Neuron (in vitro differentiated cells): Measurements from ENCODE around the gene LAMTOR2.

Source experiments
- H2AFZ ChIP-seq: one replicate; pipeline ENCODE4 v1.6.1; 2013; ENCODE audit warnings: low read depth, mild to moderate bottlenecking, inconsistent platforms, low read length, moderate library complexity
- H3K27me3 ChIP-seq: one replicate; pipeline ENCODE4 v1.6.1; 2013; ENCODE audit warnings: low read length; ENCODE audit not compliant: insufficient read depth
- H3K36me3 ChIP-seq: one replicate; pipeline ENCODE4 v1.6.1; 2013; ENCODE audit warnings: low read length; ENCODE audit not compliant: insufficient read depth
- H3K4me1 ChIP-seq: one replicate; pipeline ENCODE4 v1.6.1; 2013; ENCODE audit warnings: low read length; ENCODE audit not compliant: insufficient read depth
- H3K4me3 ChIP-seq: 2 replicates; pipeline ENCODE4 v1.5.1; 2013; ENCODE audit warnings: mild to moderate bottlenecking, low read length, moderate library complexity
- H3K9me3 ChIP-seq: one replicate; pipeline ENCODE4 v1.6.1; 2013; ENCODE audit warnings: low read length

Gene LAMTOR2

DNA sequence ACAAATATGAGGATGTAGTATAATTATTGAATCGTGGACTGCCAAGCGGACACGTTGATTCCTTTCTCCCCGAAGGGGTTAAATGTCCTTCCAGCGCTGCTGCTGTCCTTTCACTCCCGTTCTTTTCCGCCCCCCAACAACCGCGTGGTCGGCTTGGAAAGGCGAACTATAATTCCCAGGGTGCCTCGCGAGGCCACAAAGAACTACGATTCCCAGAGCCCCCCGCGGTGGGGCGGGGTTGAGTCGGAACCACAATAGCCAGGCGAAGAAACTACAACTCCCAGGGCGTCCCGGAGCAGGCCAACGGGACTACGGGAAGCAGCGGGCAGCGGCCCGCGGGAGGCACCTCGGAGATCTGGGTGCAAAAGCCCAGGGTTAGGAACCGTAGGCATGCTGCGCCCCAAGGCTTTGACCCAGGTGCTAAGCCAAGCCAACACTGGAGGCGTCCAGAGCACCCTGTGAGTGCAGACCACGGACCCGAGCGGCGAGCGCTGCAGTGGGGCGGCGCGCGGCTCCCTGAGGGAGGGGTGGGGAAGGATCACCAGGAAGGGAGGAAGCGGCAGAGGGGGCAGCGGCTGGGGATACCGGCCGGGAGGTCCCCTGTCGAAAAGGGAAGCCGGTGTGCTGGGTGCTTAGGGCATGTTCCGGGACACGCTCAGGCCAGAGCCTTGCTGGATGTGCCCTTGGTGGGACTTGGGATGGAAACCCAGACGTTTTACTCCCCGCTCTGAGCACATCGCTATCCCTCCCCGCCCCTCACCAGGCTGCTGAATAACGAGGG is at the start of gene LAMTOR2:
LAMTOR2 (plus strand) TSS at position 283 of the 781 bp plus-strand sequence; CDS start at position 391, 108 bp downstream.
- H2AFZ ChIP-seq = peak within 1 kb of the TSS; percentile 78
- H3K9me3 ChIP-seq = no peaks in the 10 kb centered on the region
- peaks cover 22% of the 10 kb centered on the region for H3K36me3 ChIP-seq
- H3K27me3 ChIP-seq = no peaks in the 10 kb centered on the region
- peaks cover 10% of the 10 kb centered on the region for H3K4me1 ChIP-seq
- H3K4me3 ChIP-seq = peak within 1 kb of the TSS; percentile 78

DNA sequence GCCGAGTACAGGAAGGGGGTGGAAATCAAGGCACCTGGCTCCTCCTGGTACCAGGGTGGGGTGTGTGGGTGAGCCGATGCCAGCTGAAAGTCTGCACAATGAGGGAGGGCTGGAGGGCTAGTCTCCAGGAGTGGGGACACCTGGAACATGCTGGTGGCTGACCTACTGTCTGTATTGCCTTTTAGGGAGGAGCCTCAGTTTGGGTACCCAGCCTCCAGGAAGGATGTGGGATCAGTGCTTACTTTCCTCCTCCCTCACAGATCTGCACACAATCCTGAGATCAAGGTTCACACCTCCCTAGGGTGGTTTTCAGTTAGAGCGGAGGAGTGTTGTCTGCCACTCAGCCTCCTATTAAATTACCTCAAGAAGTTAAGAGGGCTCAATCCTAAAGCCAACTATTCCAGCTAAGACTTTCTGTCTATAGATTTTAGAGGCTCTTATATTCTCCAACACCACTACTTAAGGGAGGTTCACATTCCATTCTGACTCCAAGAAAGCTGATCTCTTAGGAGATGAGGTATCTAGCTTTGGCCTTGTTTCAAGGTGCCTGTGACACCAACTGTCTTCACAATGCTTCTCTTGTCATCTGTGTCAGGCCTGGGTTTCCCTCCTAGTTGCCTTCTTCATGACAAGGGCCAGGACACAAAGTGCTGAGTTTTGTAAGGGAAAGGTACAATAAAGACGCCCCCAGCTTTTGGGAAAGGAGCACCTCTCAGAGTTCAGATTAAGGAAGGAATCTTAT is 49.6 kb upstream of the LAMTOR2 start:
- Histone ChIP-seq H2AFZ (no peak overlapping the region), H3K36me3 (peaks cover 16% of the 10 kb centered on the region), H3K4me3 (no peak overlapping the region), H3K27me3 (no peaks in the 10 kb centered on the region), H3K4me1 (no peaks in the 10 kb centered on the region), H3K9me3 (no peaks in the 10 kb centered on the region)

DNA sequence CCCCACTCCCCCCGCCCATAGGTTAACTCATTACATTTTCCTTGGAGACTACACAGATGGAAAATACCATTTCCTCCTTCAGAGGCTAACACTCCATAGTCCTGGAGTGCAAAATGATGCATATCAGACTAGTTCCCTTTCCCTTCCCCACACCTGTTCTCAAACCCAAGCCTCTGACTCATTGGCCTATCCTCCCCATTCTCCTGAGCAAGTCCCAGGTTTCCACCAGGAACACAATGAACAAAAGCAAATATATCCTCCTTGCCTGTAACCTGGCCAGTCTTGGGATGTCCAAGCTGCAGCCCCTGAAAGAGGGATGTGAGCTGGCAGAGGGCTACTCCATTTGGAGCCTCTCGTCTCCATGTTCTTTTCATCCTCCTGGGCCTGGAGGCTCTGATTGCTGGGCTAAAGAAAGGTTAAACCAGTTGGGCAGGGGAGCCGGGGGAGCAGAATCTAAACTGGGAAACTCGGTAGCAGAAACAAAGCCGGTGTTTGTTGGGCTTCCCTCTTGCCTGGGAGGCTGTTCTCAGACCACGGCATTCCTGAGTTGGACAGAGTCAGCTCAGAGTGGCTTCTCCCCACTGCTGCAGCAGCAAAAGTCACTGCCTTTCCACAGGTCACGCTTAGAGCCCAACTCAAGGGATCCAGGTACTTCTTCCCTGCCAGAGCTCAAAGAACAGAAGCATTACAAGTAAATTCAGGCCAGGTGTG is 47.8 kb upstream of the LAMTOR2 start:
- Histone ChIP-seq H3K9me3 (no peaks in the 10 kb centered on the region), H2AFZ (no peak overlapping the region)

DNA sequence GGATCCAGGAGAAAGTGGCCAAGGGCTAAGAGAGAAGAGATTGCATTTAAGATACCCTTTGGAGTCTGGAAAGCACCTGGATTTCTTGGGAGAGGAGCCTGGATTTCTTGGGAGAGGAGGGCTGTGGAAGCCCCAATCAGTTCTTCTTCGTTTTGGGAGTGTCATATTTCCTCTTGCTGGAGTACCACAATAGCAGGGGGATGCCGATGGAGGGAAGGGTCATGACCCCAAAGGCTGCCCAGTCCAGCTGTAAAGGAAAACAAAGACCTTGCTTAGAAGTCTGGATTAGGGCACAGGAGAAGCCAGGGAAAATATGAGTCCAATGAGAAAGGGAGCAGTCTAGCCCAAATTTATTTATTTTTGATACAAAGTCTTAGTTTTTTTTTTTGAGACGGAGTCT is 45.2 kb upstream of the LAMTOR2 start:
- H3K36me3 ChIP-seq = peaks cover 54% of the 10 kb centered on the region
- H3K27me3 ChIP-seq = no peaks in the 10 kb centered on the region
- no peaks in the 10 kb centered on the region for H3K9me3 ChIP-seq
- H3K4me3 ChIP-seq = no peak overlapping the region
- no peaks in the 10 kb centered on the region for H3K4me1 ChIP-seq
- no peak overlapping the region for H2AFZ ChIP-seq

More for the DNA sequence above, 47.8 kb upstream of the LAMTOR2 start:
- peaks cover 33% of the 10 kb centered on the region for H3K36me3 ChIP-seq
- no peaks in the 10 kb centered on the region for H3K27me3 ChIP-seq
- H3K4me3 ChIP-seq = no peak overlapping the region
- H3K4me1 ChIP-seq = no peaks in the 10 kb centered on the region

DNA sequence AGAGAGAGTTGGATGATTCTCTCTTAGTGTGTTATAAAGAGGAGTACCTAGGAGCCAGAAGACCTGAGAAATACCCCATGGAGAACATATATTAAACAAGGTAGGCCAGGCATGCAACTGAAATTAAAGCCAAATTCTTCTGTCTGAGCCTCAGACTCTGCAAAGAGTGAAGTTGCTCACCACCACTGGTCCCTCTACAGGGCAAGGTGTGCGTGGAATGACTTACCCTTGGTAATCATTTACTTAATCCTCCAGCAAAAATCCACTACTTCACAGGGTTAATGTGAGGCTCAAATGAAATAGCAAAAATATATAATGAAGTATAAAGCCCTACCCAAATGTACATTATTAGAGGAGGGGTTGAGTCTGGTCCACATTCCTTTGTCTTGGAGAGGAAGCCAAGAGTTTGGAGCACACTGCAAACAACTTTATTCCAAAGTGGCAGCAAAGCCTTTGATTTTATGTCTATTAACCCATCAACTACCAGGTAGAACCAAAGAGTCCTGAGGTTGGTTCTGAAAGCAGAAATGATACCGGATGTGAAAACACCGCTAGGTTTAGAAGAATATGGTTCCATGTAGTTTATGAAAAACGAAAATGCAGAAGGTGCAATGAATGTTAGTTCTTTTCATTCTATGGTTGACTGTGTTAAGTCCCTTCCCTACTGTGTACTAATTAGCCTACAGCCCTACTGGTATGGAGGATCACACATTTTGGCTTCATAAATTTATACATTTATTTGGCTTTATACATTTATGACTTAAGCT is 42.3 kb upstream of the LAMTOR2 start:
- Histone ChIP-seq H3K4me1 (no peaks in the 10 kb centered on the region), H3K36me3 (peaks cover 70% of the 10 kb centered on the region), H3K4me3 (no peak overlapping the region), H2AFZ (no peak overlapping the region), H3K27me3 (no peaks in the 10 kb centered on the region), H3K9me3 (no peaks in the 10 kb centered on the region)

DNA sequence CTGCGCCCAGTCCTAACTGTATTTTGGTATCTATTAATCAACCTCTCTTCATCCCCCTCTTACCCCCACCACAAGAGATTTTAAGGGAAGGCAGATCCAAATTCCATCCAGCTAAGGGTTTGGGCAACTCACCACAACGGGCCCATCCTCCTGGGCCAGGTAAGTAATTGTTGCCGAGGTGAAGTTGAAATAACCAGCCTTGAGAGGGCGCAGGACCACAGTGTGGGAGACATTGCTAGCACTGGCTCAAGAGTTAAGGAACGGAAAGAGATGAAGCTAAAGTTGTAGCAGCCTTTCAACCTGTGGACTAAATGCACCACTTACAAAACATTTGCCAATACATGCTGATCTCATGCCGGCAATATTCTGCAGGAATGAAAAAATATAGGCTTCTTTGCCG is 39.8 kb upstream of the LAMTOR2 start:
- Histone ChIP-seq H3K9me3 (no peaks in the 10 kb centered on the region), H3K27me3 (no peaks in the 10 kb centered on the region), H3K4me3 (no peak overlapping the region), H3K4me1 (peaks cover 4% of the 10 kb centered on the region), H2AFZ (no peak overlapping the region), H3K36me3 (peaks cover 80% of the 10 kb centered on the region)

DNA sequence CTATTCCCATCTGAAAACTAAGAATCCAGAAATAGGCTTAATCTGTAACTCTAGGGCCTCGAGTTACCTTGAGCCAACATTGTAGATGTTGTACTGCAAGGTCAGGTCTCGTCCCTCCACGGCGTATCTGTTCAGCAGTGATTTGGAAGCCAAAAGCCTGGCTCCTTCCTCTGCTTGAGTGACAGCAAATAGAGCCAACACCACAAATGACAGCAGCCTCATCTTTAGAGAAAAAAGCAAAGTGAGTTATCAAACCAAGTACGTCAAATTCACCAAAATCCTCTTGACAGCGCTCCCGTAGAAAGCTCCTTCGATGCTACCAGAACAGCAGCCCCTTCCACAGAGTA is 34.7 kb upstream of the LAMTOR2 start:
- H3K27me3 ChIP-seq = no peaks in the 10 kb centered on the region
- H2AFZ ChIP-seq = no peak overlapping the region
- H3K36me3 ChIP-seq = peaks cover 36% of the 10 kb centered on the region
- H3K4me3 ChIP-seq = peak overlapping the region; percentile 94
- peaks cover 12% of the 10 kb centered on the region for H3K4me1 ChIP-seq
- H3K9me3 ChIP-seq = no peaks in the 10 kb centered on the region

DNA sequence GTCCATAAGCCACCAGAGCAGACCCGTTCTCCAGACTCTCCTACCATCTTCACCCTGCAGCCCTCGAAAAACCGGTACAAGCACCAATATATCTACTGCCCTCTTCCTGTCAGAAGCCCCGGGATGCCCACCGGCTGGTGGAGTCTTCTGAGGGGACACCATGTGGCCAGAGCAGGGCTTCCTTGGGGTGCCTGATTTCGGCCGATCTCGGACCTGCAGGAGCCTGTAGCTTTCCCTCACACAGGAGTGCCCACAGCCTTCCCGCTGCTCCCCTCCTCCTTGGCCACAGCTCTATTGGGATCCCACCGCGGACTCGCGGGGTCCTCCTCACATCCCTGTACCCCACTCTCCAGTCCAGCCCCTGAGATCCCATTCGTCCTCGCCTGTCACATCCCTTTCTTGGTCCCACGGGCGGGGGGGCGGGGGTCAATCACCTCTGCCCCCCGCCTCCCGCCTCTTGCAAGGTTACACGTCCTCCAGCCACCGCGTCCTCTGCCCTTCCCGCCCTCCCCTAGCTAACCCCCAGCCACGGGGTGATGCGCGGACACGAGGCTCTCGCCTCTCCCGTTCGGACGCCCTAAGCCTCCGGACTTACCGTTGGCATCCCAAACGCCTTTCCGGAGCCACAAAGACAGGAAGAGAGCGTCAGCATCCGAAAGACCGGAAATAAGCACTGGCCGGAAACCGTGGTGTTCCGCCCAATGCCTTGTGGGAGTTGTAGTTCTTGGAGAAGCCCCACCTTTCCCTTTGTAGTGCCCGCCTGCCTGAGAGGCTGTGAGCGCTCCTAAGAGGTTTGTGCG is 34.1 kb upstream of the LAMTOR2 start, which contains the start of gene SSR2:
SSR2 (minus strand) TSS at position 659 of the 800 bp plus-strand sequence. CDS start 784 bp downstream, outside the sequence.
- Histone ChIP-seq H3K36me3 (peaks cover 33% of the 10 kb centered on the region), H3K4me3 (peak within 1 kb of the TSS; percentile 94), H3K27me3 (no peaks in the 10 kb centered on the region), H2AFZ (peak within 1 kb of the TSS; percentile 92), H3K4me1 (peaks cover 12% of the 10 kb centered on the region), H3K9me3 (no peaks in the 10 kb centered on the region)

GRCh38 chr1:156021093-156021428 is 33.5 kb upstream of the LAMTOR2 start:
- Histone ChIP-seq H3K27me3 (no peaks in the 10 kb centered on the region), H3K9me3 (no peaks in the 10 kb centered on the region), H2AFZ (peak overlapping the region; percentile 92), H3K36me3 (peaks cover 30% of the 10 kb centered on the region), H3K4me3 (peak overlapping the region; percentile 94), H3K4me1 (peaks cover 12% of the 10 kb centered on the region)

GRCh38 chr1:156021954-156022353 is 32.6 kb upstream of the LAMTOR2 start:
- H3K9me3 ChIP-seq = no peaks in the 10 kb centered on the region
- no peak overlapping the region for H3K4me3 ChIP-seq
- H3K4me1 ChIP-seq = peaks cover 12% of the 10 kb centered on the region
- H3K36me3 ChIP-seq = peaks cover 25% of the 10 kb centered on the region
- no peaks in the 10 kb centered on the region for H3K27me3 ChIP-seq
- H2AFZ ChIP-seq = no peak overlapping the region

DNA sequence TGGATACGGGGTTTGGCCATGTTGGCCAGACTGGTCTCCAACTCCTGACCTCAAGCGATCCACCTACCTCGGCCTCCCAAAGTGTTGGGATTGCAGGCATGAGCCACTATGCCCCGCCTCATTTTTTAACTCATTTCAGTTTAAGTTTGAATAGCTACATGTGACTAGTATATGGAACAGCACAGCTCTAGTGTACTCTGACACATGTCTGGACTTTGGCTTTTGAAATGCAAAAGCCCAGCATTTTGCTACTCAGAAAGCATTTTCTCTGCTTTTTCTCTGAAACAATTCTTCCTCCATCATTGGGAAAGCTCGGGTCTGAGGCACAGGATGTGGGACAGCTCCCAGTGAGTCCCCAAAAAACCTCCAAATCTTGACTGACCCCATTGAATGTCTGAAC is 29.8 kb upstream of the LAMTOR2 start:
- Histone ChIP-seq H3K27me3 (no peaks in the 10 kb centered on the region), H2AFZ (no peak overlapping the region), H3K4me3 (no peak overlapping the region), H3K36me3 (peaks cover 2% of the 10 kb centered on the region), H3K4me1 (peaks cover 8% of the 10 kb centered on the region), H3K9me3 (no peaks in the 10 kb centered on the region)

- Histone ChIP-seq H3K4me3 (no peak overlapping the region), H3K9me3 (no peaks in the 10 kb centered on the region), H2AFZ (no peak overlapping the region), H3K27me3 (no peaks in the 10 kb centered on the region), H3K36me3 (no peaks in the 10 kb centered on the region), H3K4me1 (peaks cover 4% of the 10 kb centered on the region)
Measured at GRCh38 chr1:156025876-156026275, 28.7 kb upstream of the LAMTOR2 start.
